OCI-LY3 (cell line): ENCODE data around the gene ADORA2A.

Experiments used
- H2AFZ ChIP-seq: fragments of 200-600, 300-600 bp; shearing (Covaris generic); 2 replicates; pipeline ENCODE4 v1.6.0; 2014; ENCODE audit warnings: antibody characterized with exemption, low read depth, low read length
- H3K27ac ChIP-seq: fragments of 200-600, 300-600 bp; sonication (generic); 2 replicates; pipeline ENCODE4 v1.5.1; 2014; ENCODE audit warnings: mild to moderate bottlenecking, low read length, moderate library complexity, mixed read lengths
- H3K27me3 ChIP-seq: fragments of 200-600, 300-600 bp; sonication (generic); 2 replicates; pipeline ENCODE4 v1.6.1; 2014; ENCODE audit warnings: low read depth, low read length, mixed read lengths
- H3K36me3 ChIP-seq: fragments of 200-600, 300-600 bp; sonication (generic); replicated peaks from 2 replicates; pipeline ENCODE3; 2014; ENCODE audit warnings: low read depth, low read length, mixed read lengths
- H3K4me1 ChIP-seq: fragments of 300-600, 200-600 bp; sonication (generic); 2 replicates; pipeline ENCODE4 v1.6.1; 2014; ENCODE audit warnings: low read length, mixed read lengths
- H3K4me2 ChIP-seq: fragments of 200-600, 300-600 bp; sonication (generic); 2 replicates; pipeline ENCODE4 v1.6.1; 2014; ENCODE audit warnings: low read length, mixed read lengths
- H3K4me3 ChIP-seq: fragments of 300-600, 200-600 bp; sonication (generic); 2 replicates; pipeline ENCODE4 v1.5.1; 2014; ENCODE audit warnings: antibody characterized with exemption, mild to moderate bottlenecking, low read length, moderate library complexity
- H3K79me2 ChIP-seq: fragments of 300-600, 200-600 bp; shearing (Covaris generic); 2 replicates; pipeline ENCODE4 v1.6.1; 2014; ENCODE audit warnings: mild to moderate bottlenecking, low read length, mixed read lengths
- H3K9ac ChIP-seq: fragments of 300-600, 200-600 bp; shearing (Covaris generic); 2 replicates; pipeline ENCODE4 v1.6.0; 2014; ENCODE audit warnings: mild to moderate bottlenecking, low read length, moderate library complexity
- H3K9me3 ChIP-seq: fragments of 200-600, 300-600 bp; shearing (Covaris generic); 2 replicates; pipeline ENCODE4 v1.6.1; 2014; ENCODE audit warnings: low read length, mixed read lengths; ENCODE audit not compliant: insufficient read depth
- H4K20me1 ChIP-seq: fragments of 200-600, 300-600 bp; sonication (generic); 2 replicates; pipeline ENCODE4 v1.6.1; 2016; ENCODE audit warnings: low read length, mixed read lengths; ENCODE audit not compliant: insufficient read depth
- EZH2phosphoT487 ChIP-seq: fragments of 200-600 bp; shearing (Covaris generic); IDR thresholded peaks from 2 replicates; pipeline ENCODE4 v1.6.1; 2018; ENCODE audit warnings: antibody characterized with exemption, mixed run types, low read depth
- TF ChIP-seq, protein P1 (sequence below): fragments of 200-600, 300-600 bp; sonication (generic); IDR thresholded peaks from 2 replicates; pipeline ENCODE4 v1.5.1; 2014; ENCODE audit warnings: antibody characterized with exemption, low read length, low read depth

Gene ADORA2A

DNA sequence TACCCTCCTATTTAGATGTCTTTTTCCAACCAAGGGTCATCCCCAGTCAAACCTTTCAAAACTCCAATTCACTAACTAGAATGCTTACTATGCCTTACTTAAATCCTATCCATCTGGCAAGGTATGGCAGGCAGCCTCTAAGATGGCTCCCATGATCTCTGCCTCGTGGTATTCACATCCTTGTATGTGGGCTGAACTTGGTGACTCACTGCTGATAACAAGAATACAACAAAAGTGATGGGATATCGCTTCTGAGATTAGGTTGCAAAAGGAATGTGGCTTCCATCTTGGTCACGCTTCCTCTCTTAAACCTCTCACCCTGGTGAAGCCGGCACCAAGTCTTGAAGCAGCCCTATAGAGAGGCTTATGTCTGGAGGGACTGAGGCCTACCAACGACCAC is 38.2 kb downstream of the ADORA2A start:
- Histone ChIP-seq H3K4me1 (peaks cover 5% of the 10 kb centered on the region), H3K79me2 (no peaks in the 10 kb centered on the region), H3K36me3 (no peaks in the 10 kb centered on the region), H2AFZ (peak overlapping the region; percentile 24; the same call in 1 of the 2 replicates), H3K9me3 (no peaks in the 10 kb centered on the region), H3K4me2 (no peak overlapping the region), H4K20me1 (no peaks in the 10 kb centered on the region), H3K27ac (no peak overlapping the region), H3K9ac (no peak overlapping the region), H3K27me3 (no peaks in the 10 kb centered on the region), H3K4me3 (no peak overlapping the region)
- TF ChIP-seq EZH2phosphoT487 = no peak
- TF ChIP-seq, protein P1, sequence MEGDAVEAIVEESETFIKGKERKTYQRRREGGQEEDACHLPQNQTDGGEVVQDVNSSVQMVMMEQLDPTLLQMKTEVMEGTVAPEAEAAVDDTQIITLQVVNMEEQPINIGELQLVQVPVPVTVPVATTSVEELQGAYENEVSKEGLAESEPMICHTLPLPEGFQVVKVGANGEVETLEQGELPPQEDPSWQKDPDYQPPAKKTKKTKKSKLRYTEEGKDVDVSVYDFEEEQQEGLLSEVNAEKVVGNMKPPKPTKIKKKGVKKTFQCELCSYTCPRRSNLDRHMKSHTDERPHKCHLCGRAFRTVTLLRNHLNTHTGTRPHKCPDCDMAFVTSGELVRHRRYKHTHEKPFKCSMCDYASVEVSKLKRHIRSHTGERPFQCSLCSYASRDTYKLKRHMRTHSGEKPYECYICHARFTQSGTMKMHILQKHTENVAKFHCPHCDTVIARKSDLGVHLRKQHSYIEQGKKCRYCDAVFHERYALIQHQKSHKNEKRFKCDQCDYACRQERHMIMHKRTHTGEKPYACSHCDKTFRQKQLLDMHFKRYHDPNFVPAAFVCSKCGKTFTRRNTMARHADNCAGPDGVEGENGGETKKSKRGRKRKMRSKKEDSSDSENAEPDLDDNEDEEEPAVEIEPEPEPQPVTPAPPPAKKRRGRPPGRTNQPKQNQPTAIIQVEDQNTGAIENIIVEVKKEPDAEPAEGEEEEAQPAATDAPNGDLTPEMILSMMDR = no peak

GRCh38 chr22:24465975-24466374 is 38.6 kb downstream of the ADORA2A start:
- H3K79me2 ChIP-seq = no peaks in the 10 kb centered on the region
- no peaks in the 10 kb centered on the region for H3K9me3 ChIP-seq
- no peaks in the 10 kb centered on the region for H3K36me3 ChIP-seq
- no peak overlapping the region for H2AFZ ChIP-seq
- H3K4me3 ChIP-seq = no peak overlapping the region
- TF ChIP-seq EZH2phosphoT487 = no peak
- TF ChIP-seq, protein P1 = no peak
- no peaks in the 10 kb centered on the region for H3K27me3 ChIP-seq
- no peak overlapping the region for H3K27ac ChIP-seq
- no peak overlapping the region for H3K9ac ChIP-seq
- H4K20me1 ChIP-seq = no peaks in the 10 kb centered on the region
- no peak overlapping the region for H3K4me2 ChIP-seq
- peaks cover 1% of the 10 kb centered on the region for H3K4me1 ChIP-seq

DNA sequence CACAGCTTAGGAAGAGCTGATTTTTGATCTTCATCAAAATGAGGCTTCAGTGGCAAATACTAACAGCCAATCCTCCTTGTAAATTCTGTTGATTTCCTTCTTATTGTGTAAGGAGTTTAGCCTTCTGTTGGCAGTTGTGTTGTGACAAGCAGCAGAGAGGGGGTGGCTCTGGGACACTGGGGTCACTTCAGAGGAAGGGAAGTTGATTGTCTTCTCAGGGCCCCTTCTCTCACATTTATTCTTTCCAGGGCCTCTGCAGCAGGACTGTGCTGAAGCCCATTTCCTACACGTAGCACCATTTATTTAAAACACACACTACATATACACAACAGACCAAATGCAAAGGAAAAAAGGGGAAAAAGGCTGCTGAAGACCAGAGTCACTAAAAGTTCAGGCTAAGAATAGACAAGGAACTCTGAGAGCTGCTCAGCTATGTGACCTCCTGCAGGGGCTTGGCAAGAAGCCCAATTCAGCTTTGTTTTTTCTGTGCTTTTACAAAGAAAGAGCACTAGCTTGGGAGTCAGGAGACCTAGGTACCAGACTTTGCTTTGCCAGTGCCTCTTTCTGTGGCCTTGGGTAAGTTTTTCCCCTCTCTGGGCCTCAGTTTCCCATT is 39.4 kb downstream of the ADORA2A start:
- no peaks in the 10 kb centered on the region for H4K20me1 ChIP-seq
- TF ChIP-seq, protein P1 = no peak
- no peak for TF ChIP-seq EZH2phosphoT487
- no peak overlapping the region for H3K9ac ChIP-seq
- no peak overlapping the region for H3K4me3 ChIP-seq
- H3K4me2 ChIP-seq = no peak overlapping the region
- no peak overlapping the region for H2AFZ ChIP-seq
- no peak overlapping the region for H3K27ac ChIP-seq
- no peaks in the 10 kb centered on the region for H3K27me3 ChIP-seq
- no peaks in the 10 kb centered on the region for H3K4me1 ChIP-seq
- no peaks in the 10 kb centered on the region for H3K36me3 ChIP-seq
- H3K79me2 ChIP-seq = no peaks in the 10 kb centered on the region
- H3K9me3 ChIP-seq = no peaks in the 10 kb centered on the region

GRCh38 chr22:24467340-24467739 is 39.9 kb downstream of the ADORA2A start:
- H4K20me1 ChIP-seq = no peaks in the 10 kb centered on the region
- no peak overlapping the region for H3K9ac ChIP-seq
- H3K27ac ChIP-seq = no peak overlapping the region
- no peak overlapping the region for H2AFZ ChIP-seq
- H3K9me3 ChIP-seq = no peaks in the 10 kb centered on the region
- no peak overlapping the region for H3K4me3 ChIP-seq
- no peaks in the 10 kb centered on the region for H3K4me1 ChIP-seq
- H3K79me2 ChIP-seq = no peaks in the 10 kb centered on the region
- TF ChIP-seq EZH2phosphoT487 = no peak
- TF ChIP-seq, protein P1 = no peak
- no peaks in the 10 kb centered on the region for H3K27me3 ChIP-seq
- H3K4me2 ChIP-seq = no peak overlapping the region
- no peaks in the 10 kb centered on the region for H3K36me3 ChIP-seq
